Fibroblast of skin of left quadriceps (primary cell): ENCODE results near the gene ZNF169.
"Not testable (repeated sequence)": the region's sequence is repeated elsewhere in the genome, so short reads cannot be mapped to it uniquely, and the experiment has no call there.

Experiments
- DNase-seq, 2 experiments: peaks; one replicate each; pipeline ENCODE4 v3.0.0-alpha.2; 2013; ENCODE audit warnings: low read depth in 2 of 2

ZNF169 gene

GRCh38 chr9:94259077-94259862 lies at the start of gene ZNF169:
ZNF169 (plus strand) TSS chr9:94259298; CDS start chr9:94278813, 19,515 bp downstream.
- peak; percentile 61 to 66 for DNase-seq

GRCh38 chr9:94210616-94211603 lies 48.2 kb upstream of the ZNF169 start:
- no peak for DNase-seq

DNA sequence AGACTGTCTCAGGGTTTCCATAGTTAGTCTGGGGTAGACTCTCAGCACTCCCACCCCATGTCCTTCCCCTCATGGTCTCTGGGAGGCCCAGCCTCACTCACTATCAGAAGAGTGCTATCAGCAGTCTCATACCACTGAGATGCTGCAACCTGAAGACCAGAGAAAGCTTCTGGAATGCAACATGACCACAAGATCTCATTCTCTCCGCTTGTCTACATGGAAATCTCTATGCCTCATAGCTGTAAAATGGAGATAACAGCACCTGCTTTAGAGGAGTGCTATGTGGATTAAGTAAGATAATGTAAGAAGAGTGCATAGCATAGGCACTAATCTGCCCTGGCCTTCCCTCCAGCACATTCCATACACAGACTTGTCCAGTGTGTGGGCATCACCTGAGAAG lies 47.0 kb upstream of the ZNF169 start:
- DNase-seq: no peak

- no peak for DNase-seq
Observed at GRCh38 chr9:94212531-94212930, 46.6 kb upstream of the ZNF169 start.

- DNase-seq: peak; percentile 44 to 45
Observed at GRCh38 chr9:94213511-94214124, 45.5 kb upstream of the ZNF169 start.

GRCh38 chr9:94222870-94223269 lies 36.2 kb upstream of the ZNF169 start:
- DNase-seq: no peak

DNA sequence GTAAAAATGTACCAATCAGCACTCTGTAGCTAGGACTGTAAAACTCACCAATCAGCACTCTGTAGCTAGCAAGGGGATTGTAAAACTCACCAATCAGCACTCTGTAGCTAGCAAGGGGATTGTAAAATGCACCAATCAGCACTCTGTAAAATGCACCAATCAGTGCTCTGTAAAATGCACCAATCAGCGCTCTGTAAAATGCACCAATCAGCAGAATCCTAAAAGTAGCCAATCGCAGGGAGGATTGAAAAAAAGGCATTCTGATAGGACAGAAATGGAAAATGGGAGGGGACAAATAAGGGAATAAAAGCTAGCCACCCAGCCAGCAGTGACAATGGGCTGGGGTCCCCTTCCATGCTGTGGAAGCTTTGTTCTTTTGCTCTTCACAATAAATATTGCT lies 33.7 kb upstream of the ZNF169 start:
- not testable (repeated sequence) for DNase-seq

- DNase-seq: no peak
Observed at GRCh38 chr9:94228616-94229015, 30.5 kb upstream of the ZNF169 start.

DNA sequence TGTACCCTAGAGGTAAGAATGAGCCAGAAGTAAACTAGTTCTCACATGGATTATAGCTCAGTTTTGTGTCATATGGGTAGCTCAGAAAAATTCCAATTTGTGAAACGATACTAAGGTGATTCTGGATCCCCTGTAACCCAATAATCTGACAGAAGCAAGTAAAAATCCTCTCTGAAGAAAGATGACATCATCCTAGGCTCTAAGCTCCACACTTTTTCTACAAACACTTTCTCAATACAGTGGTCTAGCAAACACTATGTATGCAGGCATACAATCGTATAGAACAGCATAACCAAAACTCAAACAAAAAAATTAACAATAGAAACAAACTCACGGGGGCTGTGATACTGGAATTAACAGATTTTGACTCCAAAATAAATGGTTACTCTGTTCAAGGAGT lies 26.7 kb upstream of the ZNF169 start:
- no peak for DNase-seq

DNA sequence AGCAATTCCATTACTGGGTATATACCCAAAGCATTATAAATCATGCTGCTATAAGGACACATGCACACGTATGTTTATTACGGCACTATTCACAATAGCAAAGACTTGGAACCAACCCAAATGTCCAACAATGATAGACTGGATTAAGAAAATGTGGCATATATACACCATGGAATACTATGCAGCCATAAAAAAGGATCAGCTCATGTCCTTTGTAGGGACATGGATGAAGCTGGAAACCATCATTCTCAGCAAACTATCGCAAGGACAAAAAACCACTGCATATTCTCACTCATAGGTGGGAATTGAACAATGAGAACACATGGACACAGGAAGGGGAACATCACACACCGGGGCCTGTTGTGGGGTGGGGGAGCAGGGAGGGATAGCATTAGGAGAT lies 18.0 kb upstream of the ZNF169 start:
- not testable (repeated sequence) for DNase-seq

GRCh38 chr9:94245651-94246050 lies 13.4 kb upstream of the ZNF169 start:
- DNase-seq: no peak

- DNase-seq: no peak
Observed at GRCh38 chr9:94250456-94250855, 8.6 kb upstream of the ZNF169 start.

- DNase-seq: no peak
Observed at GRCh38 chr9:94256007-94256406, 3.1 kb upstream of the ZNF169 start.

- not testable (repeated sequence) for DNase-seq
Observed at GRCh38 chr9:94265626-94266402, 6.7 kb downstream of the ZNF169 start.

DNA sequence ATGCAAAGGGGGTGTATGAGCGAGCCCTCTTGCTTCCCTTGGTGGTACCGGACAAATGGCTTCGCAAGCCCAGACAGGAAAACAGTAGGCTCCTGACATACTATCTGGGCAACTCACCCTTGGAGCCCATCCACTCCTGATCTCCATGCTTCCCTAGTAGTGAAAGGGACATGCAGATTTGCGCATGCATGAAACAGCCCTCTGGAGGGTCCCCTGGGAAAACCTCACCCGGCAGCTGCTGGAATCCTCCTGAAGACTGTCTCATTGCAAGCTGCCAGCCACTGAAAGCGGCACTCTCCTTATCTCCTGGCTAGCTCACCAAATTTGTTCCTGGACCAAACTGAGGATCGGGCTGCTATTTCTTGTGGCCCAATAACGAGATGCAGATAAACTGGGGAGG lies 10.2 kb downstream of the ZNF169 start:
- DNase-seq: no peak

- no peak for DNase-seq
Observed at GRCh38 chr9:94270009-94270408, 10.9 kb downstream of the ZNF169 start.

DNA sequence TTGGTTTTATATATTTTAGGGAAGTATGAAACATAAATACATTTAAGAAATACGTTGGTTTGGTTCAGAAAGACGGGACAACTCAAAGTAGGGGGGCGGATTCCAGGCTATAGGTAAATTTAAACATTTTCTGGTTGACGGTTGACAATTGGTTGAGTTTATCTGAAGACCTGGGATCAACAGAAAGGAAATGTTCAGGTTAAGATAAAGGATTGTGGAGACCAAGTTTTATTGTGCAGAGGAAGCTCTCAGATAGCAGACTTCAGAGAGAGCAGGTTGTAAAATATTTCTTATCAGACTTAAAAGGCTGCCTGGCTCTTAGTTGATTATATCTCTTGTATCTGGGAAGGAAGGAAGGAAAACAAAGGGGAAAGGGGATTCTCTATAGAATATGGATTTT lies 17.9 kb downstream of the ZNF169 start:
- not testable (repeated sequence) for DNase-seq

DNA sequence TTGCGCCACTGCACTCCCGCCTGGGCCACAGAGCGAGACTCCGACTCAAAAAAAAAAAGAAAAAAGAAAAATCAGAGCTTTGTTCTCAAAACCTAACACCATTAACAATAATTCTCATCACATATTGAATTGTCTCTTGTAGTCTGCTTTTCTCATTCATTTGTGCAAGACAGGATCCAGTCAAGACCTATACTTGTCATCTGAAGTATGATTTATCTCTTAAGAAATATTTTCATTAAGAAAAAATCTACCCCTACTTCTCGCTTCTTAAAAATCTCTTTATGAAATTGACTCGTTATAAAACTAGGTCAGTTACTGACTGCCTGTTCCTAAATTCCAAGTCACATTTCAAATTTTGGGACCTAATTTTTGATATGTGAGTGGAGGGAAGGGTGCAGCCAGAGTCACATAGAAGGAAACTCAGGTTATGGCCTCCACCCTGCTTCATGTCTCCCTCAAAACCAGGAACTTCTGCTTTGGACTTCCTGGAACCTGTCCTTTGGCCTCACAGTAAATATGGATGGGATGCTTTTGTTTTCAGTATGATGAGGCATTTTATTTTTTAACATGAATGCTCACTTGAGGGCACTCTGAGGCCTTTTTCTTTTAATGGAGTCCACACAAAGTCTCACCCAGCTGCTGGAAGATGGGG lies 18.9 kb downstream of the ZNF169 start:
- no peak for DNase-seq

- no peak for DNase-seq
Observed at GRCh38 chr9:94280409-94280989, 21.4 kb downstream of the ZNF169 start.

GRCh38 chr9:94281101-94281500 lies 22.0 kb downstream of the ZNF169 start:
- no peak for DNase-seq
